Activated naive CD4-positive, alpha-beta T cell treated with anti-CD3 and anti-CD28 coated beads, Interleukin-2, amount 10 ng/mL, durations not matched to agents 7 days and 5 days (primary cell): ENCODE data around the gene NOXRED1.

Experiments used
- CTCF ChIA-PET: fragments of 350-600 bp; sonication (Branson Sonifier 250); formaldehyde crosslinking; loops from one replicate; lab custom pipeline; 2021; ENCODE audit warnings: antibody characterized with exemption; lab: Charles Lee
- DNase-seq: peaks from one replicate; pipeline ENCODE4 v3.0.0-alpha.2; 2020
- H3K27ac Mint-ChIP-seq: one replicate; pipeline ENCODE4 v1.8.0; 2021; ENCODE audit warnings: mild to moderate bottlenecking, moderate library complexity, mixed read lengths
- H3K27me3 Mint-ChIP-seq: one replicate; pipeline ENCODE4 v1.8.0; 2021; ENCODE audit warnings: mild to moderate bottlenecking, mixed read lengths
- H3K36me3 Mint-ChIP-seq: one replicate; pipeline ENCODE4 v1.8.0; 2021; ENCODE audit warnings: mixed read lengths
- H3K4me1 Mint-ChIP-seq: one replicate; pipeline ENCODE4 v1.8.0; 2021; ENCODE audit warnings: mixed read lengths
- H3K4me3 Mint-ChIP-seq: one replicate; pipeline ENCODE4 v1.8.0; 2021; ENCODE audit warnings: mild to moderate bottlenecking, moderate library complexity, mixed read lengths
- H3K9me3 Mint-ChIP-seq: one replicate; pipeline ENCODE4 v1.8.0; 2021; ENCODE audit warnings: mixed read lengths

Gene NOXRED1

DNA sequence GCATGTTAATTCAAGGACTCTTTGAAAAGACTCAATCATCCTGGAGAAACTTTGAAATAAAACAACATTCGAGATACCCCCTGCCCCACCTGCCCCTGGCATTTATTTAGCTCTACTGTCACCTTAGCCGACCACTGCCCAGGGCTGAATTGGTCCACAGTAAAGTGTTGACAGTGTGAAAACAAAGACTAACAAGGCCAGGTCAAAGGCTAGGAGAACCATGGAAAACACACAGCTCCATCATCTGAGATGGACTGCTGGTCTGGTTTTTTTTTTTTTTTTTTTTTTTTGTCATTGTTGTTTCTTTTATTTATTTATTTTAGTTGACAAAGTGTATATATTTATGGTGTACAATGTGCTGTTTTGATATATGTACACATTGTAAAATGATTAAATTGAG lies 76.8 kb downstream of the NOXRED1 start:
- DNase-seq = no peak
- H3K4me3 Mint-ChIP-seq = no peak overlapping the region
- H3K4me1 Mint-ChIP-seq = no peaks in the 10 kb centered on the region
- CTCF ChIA-PET = no interaction called here
- no peaks in the 10 kb centered on the region for H3K27me3 Mint-ChIP-seq
- H3K9me3 Mint-ChIP-seq = no peaks in the 10 kb centered on the region
- H3K36me3 Mint-ChIP-seq = peaks cover 9% of the 10 kb centered on the region
- no peak overlapping the region for H3K27ac Mint-ChIP-seq

DNA sequence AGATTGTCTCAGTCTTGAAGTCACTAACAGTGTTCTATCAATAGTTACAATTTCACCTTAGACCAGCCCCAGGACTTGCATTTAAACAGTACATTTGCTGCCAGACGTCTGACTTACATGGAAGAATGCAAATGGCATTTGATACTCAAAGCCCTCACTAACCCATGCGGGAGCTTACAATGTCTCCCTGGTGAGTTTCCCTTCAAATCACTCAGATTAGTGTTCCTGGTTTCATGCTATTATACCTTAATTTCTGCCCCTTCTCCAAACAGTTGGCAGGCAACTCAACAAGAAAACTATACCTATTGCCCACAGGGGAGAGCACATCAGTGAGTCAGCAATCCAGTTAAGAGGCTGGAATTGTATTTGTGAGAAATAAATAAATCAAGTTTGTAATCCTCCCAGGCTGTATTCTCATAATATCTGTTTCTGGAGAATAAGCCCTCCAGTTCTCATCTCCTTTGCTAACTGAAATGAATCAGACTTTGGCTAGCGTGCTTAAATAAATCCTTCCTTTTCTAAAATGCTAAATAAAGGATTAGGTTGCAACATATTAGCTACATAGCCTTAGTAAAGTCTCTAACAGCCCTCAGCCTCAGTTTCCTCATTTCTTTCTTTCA lies 78.8 kb downstream of the NOXRED1 start:
- no peaks in the 10 kb centered on the region for H3K4me1 Mint-ChIP-seq
- H3K36me3 Mint-ChIP-seq = peaks cover 5% of the 10 kb centered on the region
- H3K4me3 Mint-ChIP-seq = no peak overlapping the region
- CTCF ChIA-PET = interaction anchor here (1.3 kb wide), 1 partner anchor 115 kb away, joined by 3 read pairs; no protein-coding TSS in a partner anchor
- no peak for DNase-seq
- no peak overlapping the region for H3K27ac Mint-ChIP-seq
- no peaks in the 10 kb centered on the region for H3K27me3 Mint-ChIP-seq
- no peaks in the 10 kb centered on the region for H3K9me3 Mint-ChIP-seq
